SH-SY5Y (cell line): ENCODE results near the gene EGR4.

Experiments
- GATA2 ChIP-seq: IDR thresholded peaks from 2 replicates; pipeline ENCODE4 v1.6.1; 2011; ENCODE audit warnings: mild to moderate bottlenecking, low read depth, low read length
- GATA3 ChIP-seq: IDR thresholded peaks from 2 replicates; pipeline ENCODE4 v1.6.1; 2011; ENCODE audit warnings: low read depth, mild to moderate bottlenecking, low read length, moderate library complexity

- TF ChIP-seq GATA2 (no peak), GATA3 (no peak)
Measured at GRCh38 chr2:73324126-73324725, 30.9 kb upstream of the EGR4 start.
